K562 (cell line): ENCODE data around the gene CTDSP2. TPM values are rescaled to one million over a fixed set of nuclear protein-coding genes. Genes with fewer than 3 reads are reported as not detected.
"Not testable (repeated sequence)": the region's sequence is repeated elsewhere in the genome, so short reads cannot be mapped to it uniquely, and the experiment has no call there.

Experiments used
- ATAC-seq: fragments of 200-7000 bp; cut with Tn5 transposase; 3 replicates; pipeline ENCODE4 v1.9.1; 2020; ENCODE audit warnings: moderate library complexity
- BruUV-seq: library from RNA; stranded (reverse); fragments of 400-500 nt; replicated peaks from 2 replicates; lab custom pipeline; 2021; lab: Mats Ljungman, UMichigan
- CTCF ChIA-PET: fragments of 300-600 bp; formaldehyde crosslinking; extraction: SDS; loops from one replicate; lab custom pipeline; 2021; ENCODE audit warnings: low intra/inter-chr PET ratio; lab: Yijun Ruan, JAX
- POLR2A ChIA-PET: fragments of 300-600, 350-650 bp; sonication (Branson Sonifier 250); formaldehyde crosslinking; extraction: SDS; loops from one replicate; lab custom pipeline; 2021; ENCODE audit warnings: antibody characterized with exemption, inconsistent platforms; lab: Yijun Ruan, JAX
- DNase-seq, 4 experiments: peaks; one replicate each; pipeline versions ENCODE4 v3.0.0 to v3.0.0-alpha.2; 2011 to 2018; ENCODE audit warnings: low spot score in 3 of 4, mixed read lengths in 3 of 4; ENCODE audit errors: extremely low read depth in 1 of 4
- FAIRE-seq: peaks from 2 replicates; lab custom pipeline; 2011; peaks lifted over from hg19 to GRCh38; lab: Jason Lieb, UNC
- H2AFZ ChIP-seq: 2 replicates; pipeline ENCODE4 v1.6.0; 2011; ENCODE audit warnings: low read depth, low read length, control low read depth, inconsistent platforms
- H3K27ac ChIP-seq: fragments of 200-600 bp; 3 replicates; pipeline ENCODE4 v1.8.0; 2011; ENCODE audit warnings: low read depth, mild to moderate bottlenecking, control low read depth, inconsistent platforms, low read length, moderate library complexity, mixed read lengths; ENCODE audit errors: extremely low read depth
- H3K27me3 ChIP-seq, 2 experiments: fragments of 300-600 bp in 1 of 2; 2 replicates in 1 of 2; 3 replicates in 1 of 2; pipeline versions ENCODE4 v1.6.0 to v1.8.0; 2011; ENCODE audit warnings: inconsistent platforms in 2 of 2, low read length in 2 of 2, mild to moderate bottlenecking in 1 of 2, mixed read lengths in 1 of 2, moderate library complexity in 1 of 2; ENCODE audit not compliant: control insufficient read depth in 2 of 2, insufficient read depth in 2 of 2
- H3K36me3 ChIP-seq: fragments of 300-600 bp; 3 replicates; pipeline ENCODE4 v1.8.0; 2011; ENCODE audit warnings: mild to moderate bottlenecking, low read length, inconsistent platforms; ENCODE audit not compliant: control insufficient read depth, insufficient read depth
- H3K4me1 ChIP-seq, 2 experiments: fragments of 200-600 bp in 1 of 2; replicated peaks in 1 of 2; 2 replicates in 1 of 2; 3 replicates in 1 of 2; pipeline versions ENCODE4 v1.5.1 to v1.8.0; 2011; ENCODE audit warnings: inconsistent platforms in 2 of 2, low read length in 2 of 2, mild to moderate bottlenecking in 1 of 2, mixed read lengths in 1 of 2, moderate library complexity in 1 of 2; ENCODE audit not compliant: control insufficient read depth in 2 of 2, insufficient read depth in 2 of 2
- H3K4me2 ChIP-seq: 2 replicates; pipeline ENCODE4 v1.6.1; 2011; ENCODE audit warnings: low read length, control low read depth, inconsistent platforms, mixed read lengths; ENCODE audit not compliant: insufficient read depth
- H3K4me3 ChIP-seq: fragments of 200-600 bp; sonication (generic), shearing (Covaris generic); 2 replicates; pipeline ENCODE4 v1.5.1; 2016; ENCODE audit warnings: control low read depth, inconsistent platforms
- H3K79me2 ChIP-seq: fragments of 200-600 bp; 3 replicates; pipeline ENCODE4 v1.8.0; 2011; ENCODE audit warnings: low read length, inconsistent platforms; ENCODE audit not compliant: control insufficient read depth, insufficient read depth
- H3K9ac ChIP-seq, 2 experiments: 2 replicates each; pipeline versions ENCODE4 v1.6.0 to v1.6.1; 2011; ENCODE audit warnings: low read depth in 2 of 2, low read length in 2 of 2, control low read depth in 1 of 2, inconsistent platforms in 1 of 2, mild to moderate bottlenecking in 1 of 2, mixed read lengths in 1 of 2; ENCODE audit not compliant: insufficient read depth in 1 of 2
- H3K9me1 ChIP-seq: one replicate; pipeline ENCODE4 v1.6.0; 2011; ENCODE audit warnings: inconsistent platforms, mild to moderate bottlenecking, low read length, moderate library complexity; ENCODE audit not compliant: control insufficient read depth, insufficient read depth
- H3K9me3 ChIP-seq: replicated peaks from 2 replicates; pipeline ENCODE4 v1.5.1; 2011; ENCODE audit warnings: low read depth, low read length, inconsistent platforms; ENCODE audit not compliant: control insufficient read depth, insufficient read depth
- H4K20me1 ChIP-seq: replicated peaks from 2 replicates; pipeline ENCODE4 v1.6.1; 2011; ENCODE audit warnings: low read length, inconsistent platforms, mixed read lengths; ENCODE audit not compliant: control insufficient read depth, insufficient read depth
- CTBP1 ChIP-seq: fragments of 450-650 bp; IDR thresholded peaks from 2 replicates; pipeline ENCODE4 v1.6.1; 2016; ENCODE audit warnings: borderline replicate concordance
- DNMT1 ChIP-seq: fragments of 450-650 bp; IDR thresholded peaks from 2 replicates; pipeline ENCODE4 v1.6.1; 2016; ENCODE audit warnings: antibody characterized with exemption, mild to moderate bottlenecking
- FOSL1 ChIP-seq: fragments of 200-800 bp; sonication (Bioruptor generic); conservative IDR thresholded peaks from 2 replicates; pipeline ENCODE4 v1.6.1; 2016; ENCODE audit warnings: missing genetic modification characterization, missing compliant biosample characterization
- GATA2 ChIP-seq: sonication (generic); formaldehyde crosslinking; IDR thresholded peaks from 2 replicates; pipeline ENCODE4 v1.4.0; 2020; ENCODE audit warnings: mild to moderate bottlenecking, missing genetic modification reagents
- PRDM10 ChIP-seq: fragments of 450-650 bp; IDR thresholded peaks from 2 replicates; pipeline ENCODE4 v1.6.1; 2018; ENCODE audit not compliant: partially characterized antibody
- WHSC1 ChIP-seq: IDR thresholded peaks from one replicate; pipeline ENCODE4 v1.6.1; 2012; ENCODE audit warnings: low read length, control low read depth, inconsistent platforms
- ZNF121 ChIP-seq: sonication (generic); formaldehyde crosslinking; conservative IDR thresholded peaks from 2 replicates; pipeline ENCODE4 v1.8.0; 2022; ENCODE audit warnings: missing genetic modification reagents
- WGBS: fragments of 100-300 bp; shearing (Covaris generic); methylation state at CpG from one replicate; pipeline ENCODE4 v1.1.6; 2016; ENCODE audit warnings: low coverage, mixed read lengths; ENCODE audit not compliant: insufficient coverage; ENCODE audit errors: missing lambda C conversion rate; 5-methylcytosine and 5-hydroxymethylcytosine counted together
- in situ Hi-C: fragments of 300-500 bp; cut with MboI; formaldehyde crosslinking; loops from 4 replicates; pipeline ENCODE4 v1.15.0; 2018; ENCODE audit warnings: inconsistent platforms, mixed read lengths
- intact Hi-C: fragments of 100-400 bp; cut with micrococcal nuclease; formaldehyde crosslinking; loops from 2 replicates; pipeline ENCODE4 v1.14.2; 2022
- polyA plus RNA-seq, 8 experiments: library from polyadenylated mRNA; depleted of rRNA in 4 of 8; stranded (reverse) in 5 of 8; unstranded in 3 of 8; fragments of >200 nt; fragmentation: Nextera tagmentation in 2 of 8; fragmentation: Illumina TruSeq in 1 of 8; extraction: Ambion mirVana in 2 of 8; extraction: Trizol in 1 of 8; gene quantifications; 2 replicates each; pipeline versions ENCODE4 v1.2.1 to v1.2.3, GENCODE V29; 2011 to 2014; ENCODE audit warnings: inconsistent platforms in 1 of 8, missing spikeins in 1 of 8
- total RNA-seq, 7 experiments: library from RNA; depleted of rRNA in 6 of 7; stranded (reverse); fragments of >200 nt in 6 of 7; fragmentation: Illumina TruSeq in 2 of 7; extraction: Trizol in 2 of 7; gene quantifications; 2 replicates each; pipeline versions ENCODE4 v1.2.1 to v1.2.3, GENCODE V29; 2011 to 2021; ENCODE audit warnings: low replicate concordance in 1 of 7

Gene CTDSP2
- total and polyA plus RNA-seq, 9 of the 15 experiments (the other 6 are each of a cell fraction or from before 2014, with no cell fraction given), result 20.4 to 108 (median 47.7) TPM

- in situ Hi-C loops, H3K9me1 ChIP-seq, CTCF ChIA-PET, H3K27ac ChIP-seq, BruUV-seq, H3K27me3 ChIP-seq, H2AFZ ChIP-seq, H3K9me3 ChIP-seq, H3K36me3 ChIP-seq, intact Hi-C loops, H3K79me2 ChIP-seq, H3K4me2 ChIP-seq, DNase-seq, H3K4me3 ChIP-seq, H3K9ac ChIP-seq, ATAC-seq, FAIRE-seq, H4K20me1 ChIP-seq: not testable (repeated sequence)
- peaks cover 6 to 15% of the 10 kb centered on the region in 2 experiments; a peak in 4 of 5 replicates for H3K4me1 ChIP-seq
- WGBS, result 63% methylated on average over 5 of the region's 5 CpGs
- POLR2A ChIA-PET, result interaction anchor here (1.2 to 2.4 kb wide), 4 partner anchors 10 to 114 kb away, joined by 3 to 10 read pairs (median 5); partner anchors contain the start of gene CTDSP2
- TF ChIP-seq ZNF121 (CRISPR knock-in tag), result peak; percentile 19; the same call in 1 of the 2 replicates
Observed at GRCh38 chr12:57860883-57861282, 14.4 kb upstream of the CTDSP2 start.

- no peaks in the 10 kb centered on the region for H3K79me2 ChIP-seq
- H3K9me1 ChIP-seq, result no peaks in the 10 kb centered on the region
- POLR2A ChIA-PET, result no interaction called here
- peaks cover 6% of the 10 kb centered on the region in 2 experiments; a peak in 3 of 5 replicates for H3K4me1 ChIP-seq
- H3K9ac ChIP-seq, result no peak overlapping the region
- intact Hi-C loops, result no loop called here
- no peaks in the 10 kb centered on the region for H3K9me3 ChIP-seq
- no peak overlapping the region for H3K27ac ChIP-seq
- CTCF ChIA-PET, result interaction anchor here (0.6 to 0.7 kb wide), 2 partner anchors 20 to 1312 kb away, joined by 3 to 4 read pairs; no protein-coding TSS in a partner anchor
- no peak for FAIRE-seq
- BruUV-seq, result no TSS peak
- H3K27me3 ChIP-seq, result no peaks in the 10 kb centered on the region
- no peak for ATAC-seq
- in situ Hi-C loops, result no loop called here
- no peaks in the 10 kb centered on the region for H4K20me1 ChIP-seq
- 11% methylated on average over 5 of the region's 5 CpGs for WGBS
- peak overlapping the region; percentile 47 for H2AFZ ChIP-seq
- H3K4me3 ChIP-seq, result no peak overlapping the region
- H3K4me2 ChIP-seq, result no peak overlapping the region; the same call in 1 of the 2 replicates
- DNase-seq, result no peak
- no peak for TF ChIP-seq DNMT1
- 0 out of 2 replicates have a peak, but pooled peaks have one; percentile 15 for TF ChIP-seq CTBP1
- no peak for TF ChIP-seq WHSC1
- peak; percentile 31 for TF ChIP-seq PRDM10
- TF ChIP-seq FOSL1 (tag), result peak; percentile 52; the same call in 1 of the 2 replicates
- 0 out of 2 replicates have a peak, but pooled peaks have one; percentile 9 for TF ChIP-seq GATA2
- H3K36me3 ChIP-seq, result no peaks in the 10 kb centered on the region
Observed at GRCh38 chr12:57859121-57859520, 12.6 kb upstream of the CTDSP2 start.
